Glutamatergic neuron (in vitro differentiated cells): ENCODE measurements around the gene UFM1. TPM values are rescaled to one million over a fixed set of nuclear protein-coding genes. Genes with fewer than 3 reads are reported as not detected.

Source experiments
- DNase-seq: peaks from one replicate; pipeline ENCODE4 v3.0.0; 2022
- H3K27ac Mint-ChIP-seq: one replicate; pipeline ENCODE4 v1.8.0; 2020; ENCODE audit warnings: mild to moderate bottlenecking, mixed read lengths, inconsistent platforms; ENCODE audit not compliant: unreplicated experiment
- H3K27me3 Mint-ChIP-seq: one replicate; pipeline ENCODE4 v1.8.0; 2020; ENCODE audit warnings: mild to moderate bottlenecking, moderate library complexity, mixed read lengths, inconsistent platforms; ENCODE audit not compliant: unreplicated experiment
- H3K36me3 Mint-ChIP-seq: one replicate; pipeline ENCODE4 v1.8.0; 2020; ENCODE audit warnings: mild to moderate bottlenecking, mixed read lengths, inconsistent platforms; ENCODE audit not compliant: unreplicated experiment
- H3K4me1 Mint-ChIP-seq: one replicate; pipeline ENCODE4 v1.8.0; 2020; ENCODE audit warnings: mild to moderate bottlenecking, low read depth, mixed read lengths, inconsistent platforms; ENCODE audit not compliant: unreplicated experiment
- H3K4me3 Mint-ChIP-seq: one replicate; pipeline ENCODE4 v1.8.0; 2020; ENCODE audit warnings: mild to moderate bottlenecking, mixed read lengths, inconsistent platforms; ENCODE audit not compliant: unreplicated experiment
- H3K9me3 Mint-ChIP-seq: one replicate; pipeline ENCODE4 v1.8.0; 2020; ENCODE audit warnings: mild to moderate bottlenecking, moderate library complexity, mixed read lengths, inconsistent platforms; ENCODE audit not compliant: unreplicated experiment
- CTCF ChIP-seq: fragments of 200-600 bp; sonication (generic); IDR thresholded peaks from one replicate; pipeline ENCODE4 v1.5.0; 2021; ENCODE audit not compliant: partially characterized antibody, unreplicated experiment
- total RNA-seq: library from RNA; stranded (reverse); fragmentation: NEBNext Ultra II Directional; extraction: Animal tissue kit (Norgen Biotek cat#: 25700); gene quantifications from one replicate; pipeline ENCODE4 v1.2.1, GENCODE V29; 2021; ENCODE audit not compliant: unreplicated experiment

Gene UFM1
- total RNA-seq, 1 donor from 2014 or later, result 61.0 TPM

GRCh38 chr13:38399535-38399934 is 49.9 kb downstream of the UFM1 start:
- DNase-seq, result no peak
- Mint-ChIP-seq H3K27me3 (no peaks in the 10 kb centered on the region), H3K36me3 (no peaks in the 10 kb centered on the region), H3K9me3 (peaks cover 2% of the 10 kb centered on the region), H3K27ac (no peak overlapping the region), H3K4me3 (no peak overlapping the region), H3K4me1 (peaks cover 4% of the 10 kb centered on the region)
- TF ChIP-seq CTCF, result no peak

- Mint-ChIP-seq H3K4me3 (no peak overlapping the region), H3K27me3 (no peaks in the 10 kb centered on the region), H3K4me1 (no peaks in the 10 kb centered on the region), H3K36me3 (no peaks in the 10 kb centered on the region), H3K9me3 (peaks cover 2% of the 10 kb centered on the region), H3K27ac (no peak overlapping the region)
- DNase-seq, result no peak
- TF ChIP-seq CTCF, result no peak
Measured at GRCh38 chr13:38401276-38401675, 51.6 kb downstream of the UFM1 start.

- H3K4me1 Mint-ChIP-seq, result no peaks in the 10 kb centered on the region
- H3K4me3 Mint-ChIP-seq, result no peak overlapping the region
- no peak for DNase-seq
- no peaks in the 10 kb centered on the region for H3K27me3 Mint-ChIP-seq
- H3K36me3 Mint-ChIP-seq, result no peaks in the 10 kb centered on the region
- no peak for TF ChIP-seq CTCF
- H3K27ac Mint-ChIP-seq, result no peak overlapping the region
- peaks cover 2% of the 10 kb centered on the region for H3K9me3 Mint-ChIP-seq
Measured at GRCh38 chr13:38405216-38405615, 55.6 kb downstream of the UFM1 start.

- Mint-ChIP-seq H3K4me3 (no peak overlapping the region), H3K27me3 (no peaks in the 10 kb centered on the region), H3K36me3 (no peaks in the 10 kb centered on the region), H3K4me1 (no peaks in the 10 kb centered on the region), H3K27ac (no peak overlapping the region), H3K9me3 (no peaks in the 10 kb centered on the region)
- DNase-seq, result no peak
- TF ChIP-seq CTCF, result no peak
Measured at GRCh38 chr13:38409771-38410170, 60.1 kb downstream of the UFM1 start.

- Mint-ChIP-seq H3K9me3 (no peaks in the 10 kb centered on the region), H3K4me3 (no peak overlapping the region), H3K27me3 (no peaks in the 10 kb centered on the region), H3K36me3 (no peaks in the 10 kb centered on the region), H3K27ac (no peak overlapping the region), H3K4me1 (no peaks in the 10 kb centered on the region)
- TF ChIP-seq CTCF, result no peak
- DNase-seq, result no peak
Measured at GRCh38 chr13:38412266-38412665, 62.6 kb downstream of the UFM1 start.
